Retinal pigment epithelial cell (primary cell): Measurements from ENCODE around the gene NAV3.

Experiments used
- DNase-seq: peaks from one replicate; pipeline ENCODE4 v3.0.0-alpha.2; 2010; ENCODE audit warnings: low read depth
- H3K4me3 ChIP-seq: 2 replicates; pipeline ENCODE4 v1.5.1; 2011; ENCODE audit warnings: mild to moderate bottlenecking, low read length, control low read depth, moderate library complexity
- TF ChIP-seq, protein P1 (sequence below): conservative IDR thresholded peaks from 2 replicates; pipeline ENCODE4 v1.5.1; 2011; ENCODE audit warnings: low read depth, low read length, control low read depth, inconsistent platforms

NAV3 gene

GRCh38 chr12:77947746-77948145 lies 117.1 kb downstream of the NAV3 start:
- no peak for DNase-seq
- TF ChIP-seq, protein P1, sequence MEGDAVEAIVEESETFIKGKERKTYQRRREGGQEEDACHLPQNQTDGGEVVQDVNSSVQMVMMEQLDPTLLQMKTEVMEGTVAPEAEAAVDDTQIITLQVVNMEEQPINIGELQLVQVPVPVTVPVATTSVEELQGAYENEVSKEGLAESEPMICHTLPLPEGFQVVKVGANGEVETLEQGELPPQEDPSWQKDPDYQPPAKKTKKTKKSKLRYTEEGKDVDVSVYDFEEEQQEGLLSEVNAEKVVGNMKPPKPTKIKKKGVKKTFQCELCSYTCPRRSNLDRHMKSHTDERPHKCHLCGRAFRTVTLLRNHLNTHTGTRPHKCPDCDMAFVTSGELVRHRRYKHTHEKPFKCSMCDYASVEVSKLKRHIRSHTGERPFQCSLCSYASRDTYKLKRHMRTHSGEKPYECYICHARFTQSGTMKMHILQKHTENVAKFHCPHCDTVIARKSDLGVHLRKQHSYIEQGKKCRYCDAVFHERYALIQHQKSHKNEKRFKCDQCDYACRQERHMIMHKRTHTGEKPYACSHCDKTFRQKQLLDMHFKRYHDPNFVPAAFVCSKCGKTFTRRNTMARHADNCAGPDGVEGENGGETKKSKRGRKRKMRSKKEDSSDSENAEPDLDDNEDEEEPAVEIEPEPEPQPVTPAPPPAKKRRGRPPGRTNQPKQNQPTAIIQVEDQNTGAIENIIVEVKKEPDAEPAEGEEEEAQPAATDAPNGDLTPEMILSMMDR: no peak
- no peak overlapping the region for H3K4me3 ChIP-seq

DNA sequence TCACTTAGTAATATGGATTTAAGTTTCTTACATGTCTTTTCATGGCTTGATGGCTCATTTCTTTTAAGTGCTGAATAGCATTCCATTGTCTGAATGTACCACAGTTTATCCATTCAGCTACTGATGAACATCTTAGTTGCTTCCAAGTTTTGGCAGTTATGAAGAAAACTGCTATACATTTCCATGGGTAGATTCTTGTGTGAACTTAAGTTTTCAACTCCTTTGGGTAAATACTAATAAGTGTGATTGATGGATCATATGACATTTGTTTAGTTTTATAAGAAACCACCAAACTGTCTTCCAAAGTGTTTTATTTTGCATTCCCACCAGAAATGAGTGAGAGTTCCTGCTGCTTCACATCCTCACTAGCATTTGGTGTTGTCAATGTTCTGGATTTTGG lies 119.2 kb downstream of the NAV3 start:
- TF ChIP-seq, protein P1: no peak
- H3K4me3 ChIP-seq: no peak overlapping the region
- no peak for DNase-seq

- DNase-seq: no peak
- TF ChIP-seq, protein P1: no peak
- H3K4me3 ChIP-seq: no peak overlapping the region
Measured at GRCh38 chr12:77953528-77954205, 123.0 kb downstream of the NAV3 start.

GRCh38 chr12:77954206-77954555 lies 123.5 kb downstream of the NAV3 start:
- TF ChIP-seq, protein P1: no peak
- H3K4me3 ChIP-seq: no peak overlapping the region
- no peak for DNase-seq

DNA sequence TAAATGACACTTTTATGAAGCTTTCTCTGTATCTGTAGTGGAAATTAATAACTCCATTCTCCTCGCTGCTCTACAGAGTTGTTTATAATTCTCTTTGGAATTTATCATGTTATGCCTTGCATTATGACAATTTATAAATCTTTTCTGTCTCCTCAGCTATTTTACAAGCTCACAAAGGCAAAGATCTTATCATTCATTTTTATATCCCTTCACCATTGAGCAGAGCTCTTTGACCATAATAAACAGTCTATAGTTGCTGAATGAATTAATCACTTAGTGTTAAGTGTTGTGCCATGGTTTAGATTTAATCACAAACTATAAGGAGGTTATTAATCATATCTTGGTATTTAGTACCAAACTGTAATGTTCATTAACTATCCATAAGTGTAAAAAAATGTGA lies 126.4 kb downstream of the NAV3 start:
- no peak for DNase-seq
- no peak overlapping the region for H3K4me3 ChIP-seq
- TF ChIP-seq, protein P1: no peak

DNA sequence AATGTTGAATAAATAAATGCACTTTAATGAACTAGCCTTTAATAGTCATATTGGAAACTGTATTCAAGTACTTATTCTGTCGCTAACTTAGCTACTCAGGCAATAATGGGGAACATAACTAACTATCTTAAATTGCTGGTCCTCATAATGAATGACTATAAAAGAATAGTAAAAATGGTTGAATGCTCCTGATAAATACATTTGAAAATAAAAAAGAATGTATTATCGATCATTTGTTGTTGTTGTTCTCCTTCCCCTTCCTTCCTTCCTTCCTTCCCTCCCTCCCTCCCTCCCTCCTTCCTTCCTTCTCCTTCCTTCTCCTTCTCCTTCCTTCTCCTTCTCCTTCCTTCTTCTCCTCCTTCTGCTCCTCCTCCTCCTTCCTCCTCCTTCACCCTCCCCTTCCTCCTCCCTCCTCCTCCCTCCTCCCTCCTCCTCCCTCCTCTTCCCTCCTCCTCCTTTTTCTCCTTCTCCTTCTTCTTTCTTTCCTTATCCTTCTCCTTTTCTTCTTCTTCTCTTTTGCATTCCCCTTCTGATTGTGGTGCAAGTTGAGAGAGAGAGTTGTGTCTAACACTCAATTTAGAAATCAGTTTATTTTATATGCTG lies 133.0 kb downstream of the NAV3 start:
- TF ChIP-seq, protein P1: no peak
- no peak overlapping the region for H3K4me3 ChIP-seq
- DNase-seq: no peak

GRCh38 chr12:77965790-77966189 lies 135.1 kb downstream of the NAV3 start:
- peak overlapping the region; percentile 30 for H3K4me3 ChIP-seq
- TF ChIP-seq, protein P1: no peak
- DNase-seq: peak; percentile 78
